Amniotic stem cell (primary cell): ENCODE measurements around the gene THSD4.

Source experiments
- DNase-seq: peaks from one replicate; lab custom pipeline; 2025; lab: John Stamatoyannopoulos, UW

Gene THSD4

DNA sequence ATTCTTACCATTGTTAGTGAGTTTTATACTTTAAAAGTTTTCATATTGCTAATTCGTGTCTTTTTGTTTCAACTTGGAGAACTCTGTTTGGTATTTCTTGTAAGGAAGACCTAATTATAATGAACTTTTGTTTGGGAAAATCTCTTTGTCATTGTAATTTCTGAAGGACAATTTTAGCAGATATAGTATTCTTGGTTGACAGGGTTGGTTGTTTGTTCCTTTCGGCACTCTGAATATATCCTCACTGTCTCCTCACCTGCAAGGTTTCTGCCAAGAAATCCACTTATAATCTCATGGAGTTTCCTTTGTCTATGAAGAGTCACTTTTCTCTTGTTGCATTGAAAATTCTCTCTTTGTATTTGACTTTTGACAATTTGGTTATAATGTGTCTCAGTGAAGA, 469.9 kb downstream of the THSD4 start:
- DNase-seq = no peak

GRCh38 chr15:71586463-71586862, 471.2 kb downstream of the THSD4 start:
- DNase-seq = no peak

DNA sequence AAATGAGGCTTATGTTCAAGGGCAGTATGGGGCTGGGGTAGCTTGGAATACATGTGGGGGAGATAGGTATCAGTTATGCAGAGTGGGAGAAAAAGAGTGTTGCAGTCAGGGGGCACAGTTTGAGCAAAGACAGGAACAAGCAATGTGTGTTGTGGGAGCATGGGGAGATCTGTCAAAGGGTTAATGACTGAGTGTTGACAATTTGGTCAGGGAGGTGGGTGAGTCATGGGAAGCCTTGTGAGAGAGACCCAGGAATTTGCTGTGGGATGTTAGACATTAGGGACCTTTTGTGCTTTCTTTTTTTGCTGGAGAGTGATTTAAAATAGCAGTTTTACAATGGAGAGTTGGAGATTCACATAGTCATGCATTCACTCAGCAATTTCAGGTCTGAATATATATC, 473.5 kb downstream of the THSD4 start:
- DNase-seq = peak; percentile 32

- DNase-seq = no peak
These were observed 475.8 kb downstream of the THSD4 start for GRCh38 chr15:71591057-71591456.

GRCh38 chr15:71592203-71592602, 476.9 kb downstream of the THSD4 start:
- no peak for DNase-seq

GRCh38 chr15:71595846-71596553, 480.7 kb downstream of the THSD4 start:
- no peak for DNase-seq

DNA sequence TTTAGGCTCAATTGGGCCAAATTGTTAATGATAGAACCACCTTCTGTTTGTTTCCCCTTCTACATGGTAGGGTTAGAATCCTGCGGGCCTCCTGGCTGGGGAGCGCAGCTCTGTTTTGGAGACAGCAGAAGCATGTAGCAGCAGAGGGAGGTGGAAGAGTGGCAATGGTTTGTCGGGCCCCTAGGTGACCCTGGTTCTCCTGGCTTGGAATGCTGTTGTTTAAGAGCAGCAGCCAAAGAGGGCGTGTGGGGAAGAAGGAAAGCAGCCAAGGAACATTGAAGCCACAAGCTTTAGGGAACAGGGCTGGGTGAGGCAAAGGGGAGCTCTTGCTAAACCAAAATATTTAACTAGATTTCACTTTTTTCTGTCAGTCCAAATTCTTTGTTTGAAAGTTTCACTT, 481.4 kb downstream of the THSD4 start:
- no peak for DNase-seq

- no peak for DNase-seq
These were observed 481.9 kb downstream of the THSD4 start for GRCh38 chr15:71597126-71597525.

- DNase-seq = no peak
These were observed 482.4 kb downstream of the THSD4 start for GRCh38 chr15:71597637-71598036.

GRCh38 chr15:71598741-71599140, 483.5 kb downstream of the THSD4 start:
- no peak for DNase-seq

- no peak for DNase-seq
These were observed 484.3 kb downstream of the THSD4 start for GRCh38 chr15:71599418-71600151.

DNA sequence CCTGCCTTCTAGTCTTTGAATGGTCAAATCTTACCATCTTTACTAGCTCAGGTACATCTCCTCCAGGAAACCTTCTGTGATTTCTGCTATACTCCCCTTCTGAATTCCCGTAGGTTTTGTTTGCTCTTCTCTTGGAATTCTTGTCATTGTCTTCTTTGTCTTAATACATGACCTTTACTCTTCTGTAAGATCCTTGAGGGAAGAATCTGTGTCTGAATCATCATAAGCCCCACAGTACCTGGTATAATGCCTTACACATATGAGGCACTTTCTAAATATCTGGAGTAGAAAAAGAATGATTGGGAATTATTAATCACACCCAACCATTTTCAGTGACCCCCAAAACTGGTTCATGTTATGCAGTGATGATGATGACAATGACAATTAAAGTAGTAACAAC, 485.0 kb downstream of the THSD4 start:
- no peak for DNase-seq

- DNase-seq = no peak
These were observed 486.0 kb downstream of the THSD4 start for GRCh38 chr15:71601038-71601834.

GRCh38 chr15:71603379-71603778, 488.1 kb downstream of the THSD4 start:
- no peak for DNase-seq

DNA sequence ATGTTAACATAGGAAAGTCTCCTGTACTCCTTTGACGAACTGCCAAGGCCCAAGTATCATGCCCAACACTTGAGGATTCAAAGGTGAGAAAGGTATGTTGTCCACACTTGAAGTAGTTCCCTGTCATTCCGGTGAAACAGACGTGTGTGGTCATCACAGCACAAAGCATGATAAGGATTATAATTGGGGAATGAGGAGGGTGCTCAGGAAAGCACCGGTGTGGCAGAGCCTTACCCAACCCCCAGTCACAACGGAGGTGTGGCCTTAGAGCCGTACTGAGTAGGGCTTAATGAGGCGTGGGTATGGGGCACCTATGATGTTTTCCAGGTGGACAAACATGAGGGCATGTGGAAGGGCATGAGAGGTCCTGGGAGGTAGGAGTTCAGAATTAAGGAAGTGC, 492.1 kb downstream of the THSD4 start:
- no peak for DNase-seq

- DNase-seq = no peak
These were observed 495.7 kb downstream of the THSD4 start for GRCh38 chr15:71610728-71611552.

- DNase-seq = no peak
These were observed 496.5 kb downstream of the THSD4 start for GRCh38 chr15:71611553-71612396.

GRCh38 chr15:71612397-71612722, 497.1 kb downstream of the THSD4 start:
- DNase-seq = no peak

- DNase-seq = no peak
These were observed 497.6 kb downstream of the THSD4 start for GRCh38 chr15:71612869-71613268.

DNA sequence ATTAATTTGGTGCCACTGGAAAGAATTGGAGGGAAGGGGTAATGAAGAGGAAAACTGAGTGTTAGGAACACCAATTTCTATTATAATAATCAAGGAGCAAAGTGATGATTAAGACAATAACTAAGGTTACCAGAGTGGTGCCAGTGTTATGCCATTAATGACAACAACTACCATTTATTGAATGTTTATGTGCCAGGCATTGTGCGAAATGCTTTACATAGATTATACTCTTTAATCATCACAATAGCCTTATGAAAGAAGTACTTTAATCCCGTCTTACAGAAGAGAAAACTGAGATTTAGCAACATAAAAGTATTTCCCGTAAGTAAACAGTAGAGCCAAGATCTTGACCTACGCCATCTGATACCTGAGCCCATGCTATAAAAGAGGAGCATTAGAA, 507.8 kb downstream of the THSD4 start:
- no peak for DNase-seq

- no peak for DNase-seq
These were observed 511.4 kb downstream of the THSD4 start for GRCh38 chr15:71626596-71627088.
